GM19395 (cell line): ENCODE data around the gene EREG.
A peak's percentile ranks its signal among the peaks of the same experiment; 100 is the strongest.

Experiments used
- ATAC-seq: cut with Tn5 transposase; IDR thresholded peaks from one replicate; pipeline ENCODE4 v1.9.1; 2021; ENCODE audit warnings: mild to moderate bottlenecking, moderate library complexity; ENCODE audit not compliant: unreplicated experiment

EREG gene, protein sequence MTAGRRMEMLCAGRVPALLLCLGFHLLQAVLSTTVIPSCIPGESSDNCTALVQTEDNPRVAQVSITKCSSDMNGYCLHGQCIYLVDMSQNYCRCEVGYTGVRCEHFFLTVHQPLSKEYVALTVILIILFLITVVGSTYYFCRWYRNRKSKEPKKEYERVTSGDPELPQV

GRCh38 chr4:74364652-74365491 lies at the start of gene EREG:
Gene EREG, plus strand, starts transcription at chr4:74365145. Its CDS starts 164 bp downstream, at chr4:74365309.
- ATAC-seq: peak; percentile 42

GRCh38 chr4:74315376-74315775 lies 49.6 kb upstream of the EREG start:
- no peak for ATAC-seq

GRCh38 chr4:74316397-74316796 lies 48.5 kb upstream of the EREG start:
- ATAC-seq: no peak

DNA sequence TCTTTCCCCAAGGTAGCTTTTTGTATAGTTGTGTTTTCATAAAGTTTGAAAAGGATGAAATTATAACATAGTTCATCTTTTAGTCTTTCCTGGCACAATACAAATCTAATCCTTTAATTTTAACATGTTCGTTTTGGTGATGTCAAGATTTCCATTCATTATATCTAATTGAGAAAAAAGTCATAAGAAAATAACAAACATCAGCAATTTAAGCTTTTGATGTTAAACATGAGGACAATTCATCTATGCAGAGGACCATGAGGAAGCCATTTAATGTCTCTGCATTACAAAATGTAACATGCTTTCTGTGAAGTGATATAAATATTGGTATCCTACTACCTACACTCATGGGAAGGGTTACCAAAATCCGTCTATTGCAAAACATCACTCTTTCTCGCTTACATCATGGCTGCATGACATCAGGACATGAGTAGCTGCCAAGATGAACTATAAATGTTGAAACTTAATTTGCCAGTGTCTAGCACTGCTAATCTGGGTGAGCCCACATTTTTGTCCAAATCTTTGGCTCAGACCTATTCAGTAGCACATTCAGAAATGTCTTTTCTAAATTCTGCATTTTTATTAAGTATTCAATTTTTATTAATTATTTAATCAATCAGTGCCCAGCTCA lies 47.2 kb upstream of the EREG start:
- ATAC-seq: no peak

- no peak for ATAC-seq
These were observed 46.7 kb upstream of the EREG start for GRCh38 chr4:74318276-74318675.

- no peak for ATAC-seq
These were observed 45.5 kb upstream of the EREG start for GRCh38 chr4:74319470-74319869.

DNA sequence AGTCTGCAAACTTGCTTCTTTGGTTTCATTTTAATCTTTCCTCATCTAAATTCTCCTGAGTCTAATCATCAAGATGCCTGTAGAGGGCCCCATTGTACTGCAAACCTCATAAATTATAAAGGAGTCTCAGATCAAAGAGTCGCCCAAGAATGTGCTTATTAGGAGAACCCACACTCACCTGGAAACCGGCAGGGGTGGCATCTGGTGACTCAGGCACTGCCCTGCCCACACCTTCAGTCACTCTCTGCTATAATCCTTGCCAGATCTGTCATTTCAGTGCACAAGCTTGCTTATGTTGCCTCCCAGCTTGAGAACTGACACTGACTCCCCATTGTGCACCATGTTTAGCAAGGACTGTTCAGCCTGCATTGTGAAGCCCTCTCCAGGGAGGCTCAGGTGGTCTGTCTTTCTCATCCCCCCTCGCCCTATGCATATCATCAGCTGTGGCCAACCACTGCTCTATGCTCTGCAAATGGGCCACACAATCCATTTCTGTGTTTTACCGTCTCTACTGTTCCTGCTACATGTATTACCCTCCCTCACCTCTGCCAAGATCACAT lies 44.3 kb upstream of the EREG start:
- peak; percentile 90 for ATAC-seq

- ATAC-seq: no peak
These were observed 42.6 kb upstream of the EREG start for GRCh38 chr4:74322301-74322700.

GRCh38 chr4:74323663-74324062 lies 41.3 kb upstream of the EREG start:
- no peak for ATAC-seq

- no peak for ATAC-seq
These were observed 40.7 kb upstream of the EREG start for GRCh38 chr4:74324262-74324661.

GRCh38 chr4:74325886-74326285 lies 39.1 kb upstream of the EREG start:
- ATAC-seq: no peak

- no peak for ATAC-seq
These were observed 37.2 kb upstream of the EREG start for GRCh38 chr4:74327762-74328161.

- ATAC-seq: no peak
These were observed 36.4 kb upstream of the EREG start for GRCh38 chr4:74328501-74328900.

DNA sequence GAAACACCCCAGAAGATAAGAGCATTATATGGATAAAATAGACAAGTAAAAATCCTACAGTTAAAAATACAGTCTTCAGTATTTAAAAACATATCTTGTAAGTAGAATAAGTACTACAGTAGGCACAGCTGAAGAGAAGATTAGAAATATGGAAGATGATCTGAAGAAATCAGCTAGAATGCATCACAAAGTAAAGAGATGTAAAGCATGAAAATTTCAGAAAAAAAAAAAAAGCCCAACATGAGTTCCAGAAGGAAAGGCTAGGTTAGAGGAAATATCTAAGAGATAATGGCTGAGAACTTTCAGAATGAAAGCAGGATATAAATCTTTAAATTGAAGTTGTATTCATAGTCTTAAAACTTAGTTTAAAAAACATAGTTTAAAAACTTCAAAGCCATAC lies 35.6 kb upstream of the EREG start:
- no peak for ATAC-seq

DNA sequence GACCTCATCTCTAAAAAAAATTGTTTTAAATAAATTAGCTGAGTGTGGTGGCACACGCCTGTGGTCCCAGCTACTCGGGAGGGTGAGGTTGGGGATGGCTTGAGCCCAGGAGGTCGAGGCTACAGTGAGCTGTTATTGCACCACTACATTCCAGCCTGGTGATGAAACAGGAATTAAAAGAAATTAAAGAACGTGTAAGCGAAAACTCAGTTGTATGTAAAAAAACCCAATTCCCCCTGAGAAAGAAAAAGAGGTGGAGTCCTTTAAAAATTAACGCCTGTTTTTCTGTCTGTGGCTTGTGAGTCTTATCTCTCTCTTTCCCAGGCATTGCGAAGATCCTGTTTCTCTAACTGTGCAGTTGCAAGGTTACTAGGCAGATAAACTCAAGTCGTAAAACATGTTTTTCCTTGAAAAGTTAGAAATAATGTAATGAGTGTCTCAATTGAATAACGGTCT lies 34.6 kb upstream of the EREG start:
- no peak for ATAC-seq

DNA sequence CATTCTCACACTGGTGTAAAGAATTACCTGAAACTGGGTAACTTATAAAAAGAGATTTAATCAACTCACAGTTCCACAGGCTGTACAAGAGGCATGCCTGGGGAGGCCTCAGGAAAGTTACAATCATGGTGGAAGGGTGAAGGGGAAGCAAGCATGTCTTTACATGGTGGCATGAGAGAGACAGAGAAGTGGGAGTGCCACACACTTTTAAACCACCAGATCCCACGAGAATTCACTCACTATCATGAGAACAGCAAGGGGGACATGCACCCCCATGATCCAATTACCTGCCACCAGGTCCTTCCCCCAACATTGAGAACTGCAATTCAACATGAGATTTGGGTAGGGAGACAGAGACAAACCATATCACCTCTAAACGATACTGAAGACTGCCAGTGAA lies 33.7 kb upstream of the EREG start:
- ATAC-seq: no peak

DNA sequence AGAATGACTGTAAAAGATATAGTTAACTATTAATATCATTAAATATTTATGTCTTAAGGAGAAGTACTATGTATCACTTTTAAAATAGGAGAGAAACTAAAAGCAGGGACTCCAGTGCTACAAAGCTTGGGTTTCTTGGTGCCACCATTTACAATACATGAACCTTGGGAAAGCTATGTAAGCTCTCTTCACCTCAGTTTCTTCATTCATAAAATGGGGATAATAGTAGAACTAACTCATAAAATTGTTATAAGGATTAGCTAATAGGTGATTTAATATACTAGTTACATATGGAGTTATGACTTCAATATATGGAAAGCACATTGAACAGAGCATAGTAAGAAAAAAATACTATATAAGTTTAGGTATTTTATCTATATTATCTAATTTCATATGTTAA lies 33.0 kb upstream of the EREG start:
- no peak for ATAC-seq

DNA sequence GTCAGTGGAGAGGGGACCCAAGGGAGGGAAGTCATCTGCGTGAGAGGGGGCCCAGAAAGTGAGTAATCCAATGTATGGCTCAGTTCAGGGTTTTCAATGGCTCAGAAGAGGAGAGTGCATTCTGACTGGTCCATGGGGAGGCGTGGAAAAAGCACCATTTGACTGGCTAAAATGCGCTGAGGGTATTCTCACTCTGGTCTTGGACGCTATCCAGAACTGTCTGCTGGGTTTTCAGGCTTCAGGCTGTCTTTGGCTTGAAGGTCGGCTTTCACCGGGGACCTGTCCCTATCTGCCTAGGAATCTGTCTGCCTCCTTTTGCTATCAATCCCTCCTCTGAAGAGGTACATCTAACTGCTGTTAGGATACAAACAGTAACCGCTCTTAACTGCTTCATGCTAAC lies 30.3 kb upstream of the EREG start:
- ATAC-seq: no peak

GRCh38 chr4:74335341-74336021 lies 29.5 kb upstream of the EREG start:
- ATAC-seq: peak; percentile 75

DNA sequence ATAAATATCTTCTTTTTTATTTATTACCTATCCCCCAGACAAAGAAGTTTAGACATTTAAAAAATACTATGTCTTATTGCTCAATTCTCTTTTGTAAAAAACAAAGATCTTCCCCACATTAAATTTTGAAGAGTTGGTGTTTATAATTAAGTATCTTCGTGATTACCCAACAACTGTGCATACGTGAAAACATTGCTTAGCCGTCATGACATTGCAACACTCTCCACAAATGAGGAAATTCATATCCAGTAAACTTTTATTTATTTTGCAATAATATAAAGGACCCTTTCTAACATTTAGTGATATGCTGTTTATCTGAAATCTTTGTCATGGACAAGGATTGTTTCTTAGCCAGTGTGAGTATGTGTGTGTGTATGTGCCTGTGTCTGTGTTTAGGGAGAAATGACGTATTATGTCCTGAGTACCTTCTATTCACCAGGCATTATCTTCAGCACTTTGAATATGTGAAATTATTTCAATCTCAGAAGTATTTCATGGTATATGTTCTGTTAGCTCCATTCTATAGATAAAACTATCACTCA lies 26.1 kb upstream of the EREG start:
- ATAC-seq: no peak

DNA sequence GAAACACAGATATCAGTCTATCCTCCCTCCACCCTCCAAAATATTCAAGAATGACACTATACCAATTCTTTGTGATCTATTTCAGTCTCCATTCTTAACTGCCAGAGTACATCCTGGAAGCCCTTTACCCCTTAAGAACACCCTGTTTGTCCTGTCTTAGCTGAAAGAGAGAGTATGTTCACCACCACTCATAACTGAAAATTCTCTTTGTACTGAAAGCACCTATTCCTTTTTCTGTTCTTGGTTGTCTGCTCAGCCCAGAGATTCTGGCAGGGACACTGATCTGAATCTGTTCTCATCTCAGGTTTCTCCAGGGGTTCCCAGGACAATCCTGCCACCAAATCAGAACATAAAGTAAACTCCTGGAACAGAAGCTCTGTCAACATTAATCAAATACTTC lies 25.4 kb upstream of the EREG start:
- no peak for ATAC-seq
